HL-60/S4 treated with phorbol 12-myristate 13-acetate at 8.2 ng/mL for 4 days and 3 days (cell line): Measurements from ENCODE around the gene HINFP.
"Not testable (repeated sequence)": the region's sequence is repeated elsewhere in the genome, so short reads cannot be mapped to it uniquely, and the experiment has no call there.

ENCODE experiments used
- in situ Hi-C: fragments of 300-500 bp; cut with MboI; formaldehyde crosslinking; loops from 2 replicates; pipeline ENCODE4 v1.15.0; 2022; ENCODE audit warnings: low sequenced_read_pairs

HINFP gene

DNA sequence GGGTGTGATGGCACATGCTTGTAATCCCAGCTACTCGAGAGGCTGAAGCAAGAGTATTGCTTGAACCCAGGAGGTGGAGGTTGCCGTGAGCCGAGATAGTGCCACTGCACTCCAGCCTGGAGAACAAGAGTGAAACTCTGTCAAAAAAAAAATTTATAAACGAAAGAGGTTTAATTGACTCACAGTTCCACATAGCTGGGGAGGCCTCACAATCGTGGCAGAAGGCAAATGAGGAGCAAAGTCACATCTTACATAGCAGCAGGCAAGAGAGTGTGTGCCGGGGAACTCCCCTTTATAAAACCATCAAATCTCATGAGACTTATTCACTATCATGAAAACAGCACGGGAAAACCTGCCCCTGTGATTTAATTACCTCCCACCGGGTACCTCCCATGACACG, 63.0 kb downstream of the HINFP start:
- in situ Hi-C loops = not testable (repeated sequence)
